ENCODE data around the gene C12orf57.
A peak's percentile ranks its signal among the peaks of the same experiment; 100 is the strongest.

C12orf57 gene

DNA sequence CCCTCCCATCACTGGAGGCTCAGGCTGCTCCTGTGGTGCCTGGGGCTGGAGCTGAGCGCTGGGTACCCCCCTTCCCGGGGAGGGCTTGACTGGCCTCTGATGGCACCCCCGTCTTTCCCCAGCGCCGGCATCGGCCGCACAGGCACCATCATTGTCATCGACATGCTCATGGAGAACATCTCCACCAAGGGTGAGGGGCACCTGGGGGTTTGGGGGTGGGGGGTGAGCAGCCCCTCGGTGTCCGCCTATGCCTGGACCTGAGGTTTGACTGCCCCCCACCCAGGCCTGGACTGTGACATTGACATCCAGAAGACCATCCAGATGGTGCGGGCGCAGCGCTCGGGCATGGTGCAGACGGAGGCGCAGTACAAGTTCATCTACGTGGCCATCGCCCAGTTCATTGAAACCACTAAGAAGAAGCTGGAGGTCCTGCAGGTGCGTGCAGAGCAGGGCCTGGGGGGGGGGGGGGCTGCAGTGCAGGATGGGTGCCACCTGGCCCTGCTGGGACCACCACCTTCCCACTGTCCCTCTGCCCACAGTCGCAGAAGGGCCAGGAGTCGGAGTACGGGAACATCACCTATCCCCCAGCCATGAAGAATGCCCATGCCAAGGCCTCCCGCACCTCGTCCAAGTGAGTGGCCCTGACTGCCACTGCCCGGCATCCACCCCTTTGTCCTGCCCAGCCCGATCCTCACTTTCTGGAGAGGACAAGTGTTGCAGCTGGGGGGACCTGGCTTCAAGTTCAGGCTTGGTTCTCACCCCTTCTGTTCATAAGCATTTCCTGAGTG, 16.2 kb downstream of the C12orf57 start:
- TF ChIP-seq, protein P1, sequence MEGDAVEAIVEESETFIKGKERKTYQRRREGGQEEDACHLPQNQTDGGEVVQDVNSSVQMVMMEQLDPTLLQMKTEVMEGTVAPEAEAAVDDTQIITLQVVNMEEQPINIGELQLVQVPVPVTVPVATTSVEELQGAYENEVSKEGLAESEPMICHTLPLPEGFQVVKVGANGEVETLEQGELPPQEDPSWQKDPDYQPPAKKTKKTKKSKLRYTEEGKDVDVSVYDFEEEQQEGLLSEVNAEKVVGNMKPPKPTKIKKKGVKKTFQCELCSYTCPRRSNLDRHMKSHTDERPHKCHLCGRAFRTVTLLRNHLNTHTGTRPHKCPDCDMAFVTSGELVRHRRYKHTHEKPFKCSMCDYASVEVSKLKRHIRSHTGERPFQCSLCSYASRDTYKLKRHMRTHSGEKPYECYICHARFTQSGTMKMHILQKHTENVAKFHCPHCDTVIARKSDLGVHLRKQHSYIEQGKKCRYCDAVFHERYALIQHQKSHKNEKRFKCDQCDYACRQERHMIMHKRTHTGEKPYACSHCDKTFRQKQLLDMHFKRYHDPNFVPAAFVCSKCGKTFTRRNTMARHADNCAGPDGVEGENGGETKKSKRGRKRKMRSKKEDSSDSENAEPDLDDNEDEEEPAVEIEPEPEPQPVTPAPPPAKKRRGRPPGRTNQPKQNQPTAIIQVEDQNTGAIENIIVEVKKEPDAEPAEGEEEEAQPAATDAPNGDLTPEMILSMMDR (IDR thresholded peaks at IDR 0.05; ENCODE audit: borderline replicate concordance, insufficient read depth, low read depth, low read length), result no peak
- peak overlapping the region; percentile 50 for H3K4me3 ChIP-seq (ENCODE audit: low read depth, low read length)

DNA sequence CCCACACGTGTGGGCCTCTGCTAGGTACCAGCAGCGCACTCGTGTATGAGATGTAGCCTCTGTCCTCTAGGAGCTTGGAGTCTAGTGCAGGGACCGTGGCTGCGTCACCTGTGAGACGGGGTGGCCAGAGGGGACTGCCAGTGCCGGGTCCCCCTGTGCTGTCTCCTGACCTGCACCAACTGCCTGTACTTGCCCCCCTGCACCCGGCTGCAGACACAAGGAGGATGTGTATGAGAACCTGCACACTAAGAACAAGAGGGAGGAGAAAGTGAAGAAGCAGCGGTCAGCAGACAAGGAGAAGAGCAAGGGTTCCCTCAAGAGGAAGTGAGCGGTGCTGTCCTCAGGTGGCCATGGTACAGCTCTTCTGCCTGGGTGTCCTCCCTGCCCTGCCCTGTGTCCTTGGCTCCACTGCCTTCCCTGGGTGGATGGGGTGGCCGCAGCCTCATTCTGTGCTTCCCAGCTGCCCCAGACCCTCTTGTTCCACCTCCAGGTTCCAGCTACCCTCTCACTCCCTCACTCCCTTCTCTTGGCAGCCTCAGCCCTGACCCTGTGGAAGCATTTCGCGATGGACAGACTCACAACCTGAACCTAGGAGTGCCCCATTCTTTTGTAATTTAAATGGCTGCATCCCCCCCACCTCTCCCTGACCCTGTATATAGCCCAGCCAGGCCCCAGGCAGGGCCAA, 16.9 kb downstream of the C12orf57 start:
- TF ChIP-seq, protein P1 (IDR thresholded peaks at IDR 0.05; ENCODE audit: borderline replicate concordance, insufficient read depth, low read depth, low read length), result peak; percentile 45
- H3K4me3 ChIP-seq (ENCODE audit: low read depth, low read length), result peak overlapping the region; percentile 23

DNA sequence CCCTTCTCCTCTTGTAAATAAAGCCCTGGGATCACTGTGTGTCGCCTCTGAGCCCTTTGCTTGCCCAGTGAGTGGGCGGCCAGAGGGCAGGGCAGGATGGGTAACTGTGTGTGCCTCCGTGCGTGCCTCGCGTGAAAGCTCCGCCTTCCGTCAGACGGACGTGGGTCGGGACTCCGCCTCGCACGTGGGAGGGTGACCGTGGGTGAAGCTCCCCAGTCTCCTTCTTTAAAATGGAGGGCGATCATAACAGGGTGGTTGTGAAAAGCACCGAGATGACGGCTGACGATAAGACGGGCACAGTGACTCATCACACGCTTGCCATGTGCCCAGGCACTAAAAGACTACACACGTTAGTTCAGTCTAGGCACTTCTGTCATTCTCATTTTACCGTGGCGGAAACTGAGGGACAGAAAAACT, 17.5 kb downstream of the C12orf57 start:
- peak overlapping the region; percentile 23 for H3K4me3 ChIP-seq (ENCODE audit: low read depth, low read length)
- TF ChIP-seq, protein P1 (IDR thresholded peaks at IDR 0.05; ENCODE audit: borderline replicate concordance, insufficient read depth, low read depth, low read length), result no peak

DNA sequence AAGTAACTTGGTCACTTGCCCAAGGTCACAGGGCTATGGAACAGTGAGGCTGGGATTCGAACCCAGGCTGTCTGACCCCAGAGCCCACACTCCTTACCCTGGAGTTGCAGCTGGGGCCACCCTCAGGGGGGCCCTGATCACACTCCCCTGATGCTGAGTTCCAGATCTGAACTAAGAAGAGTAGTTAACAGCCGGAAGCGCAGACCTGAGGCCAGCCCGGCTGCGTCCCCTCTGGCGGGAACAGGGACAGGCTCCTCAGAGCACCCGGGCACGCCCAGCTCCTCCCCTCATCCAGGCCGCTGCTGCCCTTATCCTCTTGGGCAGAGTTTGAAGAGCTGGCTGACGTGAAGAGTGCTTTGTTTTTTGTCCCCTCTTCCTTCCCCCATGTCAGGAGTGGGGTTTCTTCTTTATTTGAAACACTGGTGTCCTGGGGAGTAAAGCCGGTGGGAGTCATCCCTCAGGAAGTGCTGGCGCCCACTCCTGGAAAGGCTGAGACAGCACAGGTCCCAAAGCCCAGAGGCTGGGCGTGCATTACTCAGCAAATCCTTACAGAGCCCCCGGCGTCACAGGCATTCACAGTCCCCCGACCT, 18.0 kb downstream of the C12orf57 start:
- TF ChIP-seq, protein P1 (IDR thresholded peaks at IDR 0.05; ENCODE audit: borderline replicate concordance, insufficient read depth, low read depth, low read length), result peak; percentile 26; the same call in 1 of the 2 replicates
- H3K4me3 ChIP-seq (ENCODE audit: low read depth, low read length), result peak overlapping the region; percentile 23

DNA sequence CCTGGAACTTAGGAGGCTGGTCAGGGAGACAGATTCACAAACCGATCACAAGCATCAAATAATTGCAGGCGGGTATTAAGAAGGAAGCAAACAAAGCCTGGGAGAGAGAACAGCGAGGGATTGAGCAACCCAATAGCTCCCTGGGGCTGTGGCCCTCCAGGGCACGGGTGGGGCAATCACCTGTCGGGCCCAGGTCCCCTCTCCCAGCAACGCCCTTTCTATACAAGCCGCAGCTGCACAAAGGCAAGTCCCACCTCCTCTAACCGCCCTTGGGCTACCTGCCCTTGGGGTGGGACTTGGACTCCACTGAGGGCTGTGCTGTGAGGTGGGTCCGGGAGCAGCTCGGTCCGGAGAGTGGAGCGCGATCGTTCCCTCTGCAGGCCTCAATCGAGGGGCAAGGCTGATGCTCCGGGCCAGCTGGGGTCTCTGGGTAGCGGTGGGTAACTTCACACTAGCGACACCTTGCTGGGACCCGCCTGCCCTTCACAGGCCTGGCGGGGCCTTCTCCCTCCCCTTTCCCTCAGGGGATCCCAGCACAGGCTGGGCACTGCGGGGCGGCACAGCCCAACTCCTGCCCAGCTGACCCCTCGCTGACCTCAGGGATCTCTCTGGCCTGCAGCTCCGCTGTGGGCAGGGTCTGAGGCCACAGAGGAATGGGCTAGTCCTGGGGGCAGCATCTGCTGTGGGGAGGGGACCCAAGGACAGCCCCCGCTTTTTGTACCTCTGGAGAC, 18.6 kb downstream of the C12orf57 start:
- H3K4me3 ChIP-seq (ENCODE audit: low read depth, low read length), result no peak overlapping the region

DNA sequence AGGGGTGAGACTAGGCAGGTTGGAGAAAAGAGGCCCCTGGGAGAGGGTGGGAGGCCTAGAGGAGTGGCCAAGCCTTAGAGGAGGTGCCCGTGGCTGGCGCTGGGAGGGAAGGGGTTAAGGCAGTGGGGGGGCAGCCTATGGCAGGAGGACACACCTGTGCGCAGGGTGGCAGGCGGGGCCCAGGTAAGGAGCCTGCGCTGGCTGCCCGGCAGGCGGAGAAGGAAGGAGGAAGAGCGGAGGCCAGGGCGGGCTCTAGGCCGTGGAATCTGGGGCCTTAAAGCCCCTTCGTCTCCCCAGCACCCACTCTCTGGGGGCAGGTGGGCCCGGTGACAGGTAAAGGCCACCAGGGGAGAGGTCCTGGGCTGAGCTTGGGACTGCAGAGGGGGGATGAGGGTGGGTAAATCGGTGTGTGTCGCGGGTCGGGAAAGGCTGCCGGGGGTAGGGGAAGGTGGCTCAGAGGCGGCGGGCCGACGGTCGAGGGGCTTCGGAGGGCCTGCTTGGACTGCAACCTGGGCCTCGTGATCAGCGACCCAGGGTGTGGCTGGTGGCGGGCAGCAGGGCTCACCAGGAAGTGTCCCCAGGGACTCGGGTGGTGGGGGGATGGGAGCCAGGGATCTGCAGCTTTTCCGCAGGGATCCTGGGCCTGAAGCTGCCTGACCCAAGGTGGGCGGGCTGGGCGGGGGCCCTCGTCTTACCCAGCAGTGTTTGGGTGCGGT, 19.4 kb downstream of the C12orf57 start:
- H3K4me3 ChIP-seq (ENCODE audit: low read depth, low read length), result no peak overlapping the region
- TF ChIP-seq, protein P1 (IDR thresholded peaks at IDR 0.05; ENCODE audit: borderline replicate concordance, insufficient read depth, low read depth, low read length), result no peak

More for the DNA sequence above, 18.6 kb downstream of the C12orf57 start:
- TF ChIP-seq, protein P1 (IDR thresholded peaks at IDR 0.05; ENCODE audit: borderline replicate concordance, insufficient read depth, low read depth, low read length), result no peak

Measured in GM12875 (cell line).